HG03060 (cell line): ENCODE data around the gene PCNP.
A peak's percentile ranks its signal among the peaks of the same experiment; 100 is the strongest.
"Not testable (repeated sequence)": the region's sequence is repeated elsewhere in the genome, so short reads cannot be mapped to it uniquely, and the experiment has no call there.

Experiments used
- ATAC-seq: cut with Tn5 transposase; IDR thresholded peaks from one replicate; pipeline ENCODE4 v1.9.1; 2021; ENCODE audit warnings: low read depth, moderate number of reproducible peaks; ENCODE audit not compliant: unreplicated experiment

Gene PCNP

GRCh38 chr3:101573449-101574387 lies at the start of gene PCNP:
PCNP (plus strand) TSS chr3:101574180; CDS start chr3:101574216, 36 bp downstream.
- peak; percentile 78 for ATAC-seq

- no peak for ATAC-seq
Observed at GRCh38 chr3:101527441-101527840, 46.5 kb upstream of the PCNP start.

GRCh38 chr3:101527906-101528305 lies 46.1 kb upstream of the PCNP start:
- no peak for ATAC-seq

GRCh38 chr3:101529816-101530685 lies 43.9 kb upstream of the PCNP start:
- no peak for ATAC-seq

GRCh38 chr3:101530686-101531047 lies 43.3 kb upstream of the PCNP start:
- no peak for ATAC-seq

- ATAC-seq: no peak
Observed at GRCh38 chr3:101531473-101532086, 42.4 kb upstream of the PCNP start.

- ATAC-seq: no peak
Observed at GRCh38 chr3:101532783-101533602, 41.0 kb upstream of the PCNP start.

- no peak for ATAC-seq
Observed at GRCh38 chr3:101533603-101533968, 40.4 kb upstream of the PCNP start.

- no peak for ATAC-seq
Observed at GRCh38 chr3:101535221-101535620, 38.8 kb upstream of the PCNP start.

- ATAC-seq: no peak
Observed at GRCh38 chr3:101536266-101536665, 37.7 kb upstream of the PCNP start.

- not testable (repeated sequence) for ATAC-seq
Observed at GRCh38 chr3:101536955-101537354, 37.0 kb upstream of the PCNP start.

GRCh38 chr3:101542957-101543356 lies 31.0 kb upstream of the PCNP start:
- no peak for ATAC-seq

GRCh38 chr3:101544161-101544850 lies 29.7 kb upstream of the PCNP start:
- no peak for ATAC-seq

GRCh38 chr3:101548527-101549105 lies 25.4 kb upstream of the PCNP start:
- no peak for ATAC-seq

GRCh38 chr3:101549473-101549872 lies 24.5 kb upstream of the PCNP start:
- no peak for ATAC-seq

- not testable (repeated sequence) for ATAC-seq
Observed at GRCh38 chr3:101551359-101552081, 22.5 kb upstream of the PCNP start.

- ATAC-seq: not testable (repeated sequence)
Observed at GRCh38 chr3:101553381-101553780, 20.6 kb upstream of the PCNP start.

- no peak for ATAC-seq
Observed at GRCh38 chr3:101556064-101556463, 17.9 kb upstream of the PCNP start.
